Activated naive CD4-positive, alpha-beta T cell treated with Interleukin-2 at 50 U/mL for 16 hours (primary cell): ENCODE measurements around the gene EXOC3L1.

ENCODE experiments used
- DNase-seq: peaks from one replicate; pipeline ENCODE4 v3.0.0-alpha.2; 2020

The EXOC3L1 gene

GRCh38 chr16:67144943-67145342, 45.0 kb downstream of the EXOC3L1 start:
- no peak for DNase-seq

GRCh38 chr16:67142342-67142741, 47.6 kb downstream of the EXOC3L1 start:
- DNase-seq: no peak

GRCh38 chr16:67141391-67141790, 48.5 kb downstream of the EXOC3L1 start:
- no peak for DNase-seq

DNA sequence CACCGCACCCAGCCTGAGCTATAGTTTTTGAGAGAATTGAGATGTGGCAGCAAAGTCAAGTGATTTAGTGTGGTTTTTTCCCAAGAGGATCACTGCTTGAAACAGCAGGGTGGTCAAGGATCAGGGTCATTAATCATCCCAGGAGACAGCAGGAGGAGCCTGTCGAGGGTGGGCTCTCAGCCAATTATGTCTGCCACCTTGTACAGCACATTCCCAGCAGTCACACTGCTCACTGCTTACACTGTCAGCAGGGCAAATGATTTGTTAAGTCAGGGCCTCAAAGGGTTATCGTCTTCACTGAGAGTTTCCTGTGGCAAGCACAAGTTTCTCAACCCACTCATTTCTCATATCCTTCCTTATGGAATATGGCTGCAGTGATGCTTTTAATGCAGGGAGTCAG, 52.3 kb downstream of the EXOC3L1 start:
- no peak for DNase-seq
